ENCODE measurements around the gene HEMK1. TPM values are rescaled to one million over a fixed set of nuclear protein-coding genes. Genes with fewer than 3 reads are reported as not detected.

HEMK1 gene
- total RNA-seq, 2 donors from 2014 or later: 24.1 to 25.8 TPM

DNA sequence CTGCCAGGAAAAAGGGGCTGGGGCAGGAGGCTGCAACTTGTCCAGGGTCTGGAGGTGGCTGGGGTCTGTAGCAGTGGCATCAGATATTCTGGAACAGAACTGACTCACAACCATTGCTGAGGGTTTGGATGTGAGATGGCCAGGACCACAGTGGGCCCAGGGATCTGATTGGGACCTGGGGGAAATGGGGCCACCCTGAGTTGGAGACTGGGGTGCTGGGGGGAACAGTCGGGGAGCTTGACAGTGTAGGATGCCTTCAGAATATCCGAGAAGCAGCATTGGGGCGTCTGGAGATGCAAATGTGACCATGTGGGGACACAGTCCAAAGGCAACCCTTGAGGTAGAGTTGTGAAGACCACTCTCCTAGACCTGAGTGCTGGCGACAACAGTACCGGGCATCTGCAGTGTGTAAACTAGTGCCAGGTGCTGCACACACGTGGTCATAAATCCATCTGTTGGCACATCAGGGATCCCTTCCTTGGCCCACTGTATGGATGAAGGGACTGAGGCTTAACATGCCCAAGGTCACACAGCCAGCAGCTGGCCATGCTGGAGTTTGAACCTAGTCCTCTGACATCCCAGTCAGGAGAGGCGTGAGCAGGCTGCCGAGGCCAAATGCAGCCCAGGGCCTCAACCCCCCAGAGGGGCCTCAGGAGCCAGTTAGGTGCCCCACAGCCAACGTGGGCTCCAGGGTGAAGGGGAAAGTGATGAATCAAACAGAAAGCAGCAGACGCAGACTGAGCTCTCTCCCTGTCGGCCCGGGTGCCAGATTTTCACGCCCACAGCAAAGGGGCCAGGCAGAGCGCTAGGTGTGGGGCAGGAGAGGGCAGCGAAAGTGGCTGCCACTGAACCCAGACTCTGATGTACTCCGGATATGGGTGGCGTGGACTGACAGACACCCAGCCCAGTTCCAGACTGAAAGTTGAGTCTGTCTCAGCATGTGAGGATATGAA is 18.8 kb downstream of the HEMK1 start:
- Histone ChIP-seq H3K9me3 (ENCODE audit: control insufficient read depth, low read length) (no peaks in the 10 kb centered on the region), H3K4me3 (ENCODE audit: low read length) (no peak overlapping the region), H3K27me3 (ENCODE audit: control insufficient read depth, insufficient read depth, low read length, poor library complexity, severe bottlenecking) (no peaks in the 10 kb centered on the region), H3K27ac (ENCODE audit: low read depth, low read length) (no peak overlapping the region), H3K9ac (ENCODE audit: extremely low read depth, low read length, poor library complexity, severe bottlenecking) (no peak overlapping the region), H3K4me1 (ENCODE audit: control insufficient read depth, insufficient read depth, low read length) (peaks cover 2% of the 10 kb centered on the region), H3K36me3 (ENCODE audit: control insufficient read depth, insufficient read depth, low read length) (no peaks in the 10 kb centered on the region)
- TF ChIP-seq, protein P1, sequence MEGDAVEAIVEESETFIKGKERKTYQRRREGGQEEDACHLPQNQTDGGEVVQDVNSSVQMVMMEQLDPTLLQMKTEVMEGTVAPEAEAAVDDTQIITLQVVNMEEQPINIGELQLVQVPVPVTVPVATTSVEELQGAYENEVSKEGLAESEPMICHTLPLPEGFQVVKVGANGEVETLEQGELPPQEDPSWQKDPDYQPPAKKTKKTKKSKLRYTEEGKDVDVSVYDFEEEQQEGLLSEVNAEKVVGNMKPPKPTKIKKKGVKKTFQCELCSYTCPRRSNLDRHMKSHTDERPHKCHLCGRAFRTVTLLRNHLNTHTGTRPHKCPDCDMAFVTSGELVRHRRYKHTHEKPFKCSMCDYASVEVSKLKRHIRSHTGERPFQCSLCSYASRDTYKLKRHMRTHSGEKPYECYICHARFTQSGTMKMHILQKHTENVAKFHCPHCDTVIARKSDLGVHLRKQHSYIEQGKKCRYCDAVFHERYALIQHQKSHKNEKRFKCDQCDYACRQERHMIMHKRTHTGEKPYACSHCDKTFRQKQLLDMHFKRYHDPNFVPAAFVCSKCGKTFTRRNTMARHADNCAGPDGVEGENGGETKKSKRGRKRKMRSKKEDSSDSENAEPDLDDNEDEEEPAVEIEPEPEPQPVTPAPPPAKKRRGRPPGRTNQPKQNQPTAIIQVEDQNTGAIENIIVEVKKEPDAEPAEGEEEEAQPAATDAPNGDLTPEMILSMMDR (conservative IDR thresholded peaks at IDR 0.05): no peak
- Mint-ChIP-seq H3K9me3 (no peaks in the 10 kb centered on the region), H3K27me3 (ENCODE audit: insufficient read depth) (peaks cover 5% of the 10 kb centered on the region), H3K36me3 (ENCODE audit: low read depth) (no peaks in the 10 kb centered on the region), H3K4me1 (no peaks in the 10 kb centered on the region), H3K4me3 (no peak overlapping the region), H3K27ac (no peak overlapping the region)
- no peak for DNase-seq
- WGBS, 2 experiments (ENCODE audit: insufficient coverage in 1 of 2, insufficient read length in 1 of 2): 84 to 86% methylated on average over 15 to 17 of the region's 17 CpGs

DNA sequence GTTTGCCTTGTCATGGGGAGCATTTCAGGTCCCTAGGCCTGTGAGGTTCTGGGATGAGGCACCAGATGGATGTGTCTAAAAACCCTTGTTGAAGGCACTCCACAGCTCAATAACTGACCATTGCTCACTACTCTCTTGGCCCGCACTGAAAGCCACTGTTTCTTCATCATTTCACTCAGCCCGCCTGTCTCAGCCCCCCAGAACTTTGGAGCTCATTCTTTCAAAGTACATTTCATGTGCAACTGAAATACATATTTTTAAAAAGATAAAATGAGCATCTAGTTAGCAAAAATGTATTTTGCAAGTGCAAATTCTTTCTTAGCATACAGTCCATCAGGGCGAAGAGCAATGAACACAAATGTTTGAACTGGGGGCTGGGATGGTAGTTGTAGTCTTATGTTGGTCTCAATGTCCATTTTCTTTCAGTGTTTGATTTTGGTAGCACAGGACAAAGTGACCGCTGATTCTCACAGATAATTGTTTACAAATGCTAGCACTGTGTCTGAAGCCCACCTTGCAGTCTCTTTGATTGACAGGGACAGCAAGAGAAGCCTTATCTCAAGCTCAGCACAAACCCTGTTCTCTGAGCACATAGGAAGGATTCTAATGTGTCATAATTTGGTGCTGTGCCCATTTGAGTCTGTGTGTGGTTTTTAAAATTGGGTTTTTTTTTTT is 19.6 kb downstream of the HEMK1 start:
- Mint-ChIP-seq H3K4me3 (no peak overlapping the region), H3K27ac (no peak overlapping the region), H3K4me1 (no peaks in the 10 kb centered on the region), H3K9me3 (no peaks in the 10 kb centered on the region), H3K27me3 (ENCODE audit: insufficient read depth) (peaks cover 5% of the 10 kb centered on the region), H3K36me3 (ENCODE audit: low read depth) (no peaks in the 10 kb centered on the region)
- WGBS, 2 experiments (ENCODE audit: insufficient coverage in 1 of 2, insufficient read length in 1 of 2): 94 to 95% methylated on average over 2 to 4 of the region's 4 CpGs
- Histone ChIP-seq H3K4me3 (ENCODE audit: low read length) (no peak overlapping the region), H3K9ac (ENCODE audit: extremely low read depth, low read length, poor library complexity, severe bottlenecking) (no peak overlapping the region), H3K4me1 (ENCODE audit: control insufficient read depth, insufficient read depth, low read length) (peaks cover 2% of the 10 kb centered on the region), H3K27ac (ENCODE audit: low read depth, low read length) (no peak overlapping the region), H3K9me3 (ENCODE audit: control insufficient read depth, low read length) (no peaks in the 10 kb centered on the region), H3K27me3 (ENCODE audit: control insufficient read depth, insufficient read depth, low read length, poor library complexity, severe bottlenecking) (no peaks in the 10 kb centered on the region), H3K36me3 (ENCODE audit: control insufficient read depth, insufficient read depth, low read length) (no peaks in the 10 kb centered on the region)
- DNase-seq: no peak
- TF ChIP-seq, protein P1 (conservative IDR thresholded peaks at IDR 0.05): no peak

DNA sequence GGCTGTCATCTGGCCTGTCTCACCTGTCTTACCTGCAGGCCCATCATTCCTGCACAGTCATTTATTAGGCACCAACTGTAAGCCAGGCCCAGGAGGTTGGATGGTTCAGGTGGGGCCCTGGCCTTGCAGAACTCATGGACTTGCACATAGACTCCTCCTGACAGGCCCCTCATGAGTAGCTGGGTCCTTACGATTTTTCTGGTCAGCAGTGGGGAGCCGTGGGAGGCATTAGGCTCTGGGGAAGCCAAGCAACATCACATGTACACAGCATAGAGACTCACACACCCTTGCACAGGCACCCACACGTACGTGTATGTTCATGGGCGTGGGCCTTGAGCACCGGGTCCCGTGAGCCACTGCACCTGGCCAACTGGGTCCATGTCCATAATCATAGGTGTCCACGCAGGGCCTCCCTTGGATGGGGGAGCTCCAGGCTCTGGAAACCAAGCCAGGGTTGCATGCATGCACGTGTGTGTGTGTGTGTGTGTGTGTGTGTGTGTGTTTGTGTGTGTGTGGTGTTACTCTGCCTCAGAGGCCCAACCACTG is 21.9 kb downstream of the HEMK1 start:
- Histone ChIP-seq H3K9me3 (ENCODE audit: control insufficient read depth, low read length) (no peaks in the 10 kb centered on the region), H3K4me3 (ENCODE audit: low read length) (no peak overlapping the region), H3K36me3 (ENCODE audit: control insufficient read depth, insufficient read depth, low read length) (no peaks in the 10 kb centered on the region), H3K27ac (ENCODE audit: low read depth, low read length) (no peak overlapping the region), H3K9ac (ENCODE audit: extremely low read depth, low read length, poor library complexity, severe bottlenecking) (no peak overlapping the region), H3K4me1 (ENCODE audit: control insufficient read depth, insufficient read depth, low read length) (no peaks in the 10 kb centered on the region), H3K27me3 (ENCODE audit: control insufficient read depth, insufficient read depth, low read length, poor library complexity, severe bottlenecking) (no peaks in the 10 kb centered on the region)
- Mint-ChIP-seq H3K4me3 (no peak overlapping the region), H3K27me3 (ENCODE audit: insufficient read depth) (peaks cover 5% of the 10 kb centered on the region), H3K36me3 (ENCODE audit: low read depth) (no peaks in the 10 kb centered on the region), H3K27ac (no peak overlapping the region), H3K4me1 (no peaks in the 10 kb centered on the region), H3K9me3 (no peaks in the 10 kb centered on the region)
- 74 to 88% methylated on average over 3 to 9 of the region's 9 CpGs for WGBS, 2 experiments (ENCODE audit: insufficient coverage in 1 of 2, insufficient read length in 1 of 2)
- TF ChIP-seq, protein P1 (conservative IDR thresholded peaks at IDR 0.05): no peak
- DNase-seq: no peak

Data from endodermal cell (in vitro differentiated cells).